ENCODE data around the gene CKS1B. TPM values are rescaled to one million over a fixed set of nuclear protein-coding genes. Genes with fewer than 3 reads are reported as not detected.

Gene CKS1B
- total and polyA plus RNA-seq, 4 donors: 32.4 to 57.9 (median 44.4) TPM

DNA sequence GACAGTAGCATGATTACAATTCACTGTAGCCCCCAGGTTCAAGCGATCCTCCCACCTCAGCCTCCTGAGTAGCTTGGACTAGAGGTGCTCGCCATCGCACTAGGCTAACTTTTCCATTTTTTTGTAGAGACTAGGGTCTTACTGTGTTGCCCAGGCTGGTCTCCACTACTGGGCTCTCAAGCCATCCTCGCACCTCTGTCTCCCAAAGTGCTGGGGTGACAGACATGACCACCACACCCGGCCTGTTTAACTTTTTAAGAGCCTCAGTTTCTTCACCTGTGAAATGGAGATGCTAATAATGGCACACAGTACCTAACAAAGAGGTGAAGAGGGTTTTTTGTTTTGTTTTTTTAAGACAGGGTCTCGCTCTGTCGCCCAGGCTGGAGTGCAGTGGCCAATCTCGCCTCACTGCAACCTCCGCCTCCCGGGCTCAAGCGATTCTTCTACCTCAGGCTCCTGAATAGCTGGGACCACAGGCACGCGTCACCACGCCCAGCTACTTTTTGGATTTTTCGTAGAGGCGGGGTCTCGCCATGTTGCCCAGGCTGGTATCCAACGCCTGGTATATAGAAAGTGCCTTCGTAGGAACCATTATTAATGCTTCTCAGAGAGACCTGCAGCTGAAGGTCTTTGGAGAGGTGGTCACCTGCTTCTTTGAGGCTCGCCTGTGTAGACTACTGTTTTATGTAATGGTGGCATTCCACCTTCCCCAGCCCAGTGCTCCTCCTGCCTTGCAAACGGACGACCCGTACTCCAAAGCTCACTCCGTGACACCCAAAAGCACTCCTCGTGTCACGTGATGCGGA lies 38.5 kb upstream of the CKS1B start:
- peaks cover 2 to 33% (median 28%) of the 10 kb centered on the region in 4 donors for H3K4me1 ChIP-seq (ENCODE audit: control insufficient read depth in 4 of 4, insufficient read depth in 4 of 4, low read length in 3 of 4)
- no peak for TF ChIP-seq HNF4G (IDR thresholded peaks at IDR 0.05)
- TF ChIP-seq JUND (IDR thresholded peaks at IDR 0.05): no peak
- peak; percentile 78 to 80 for TF ChIP-seq HNF4A (conservative IDR thresholded peaks at IDR 0.05)
- no peak for TF ChIP-seq FOXA1 (IDR thresholded peaks at IDR 0.05)
- no peak for TF ChIP-seq YY1 (IDR thresholded peaks at IDR 0.05)
- no peak for TF ChIP-seq RAD21 (IDR thresholded peaks at IDR 0.05)
- no peaks in the 10 kb centered on the region for H3K27me3 ChIP-seq (ENCODE audit: control insufficient read depth in 4 of 4, insufficient read depth in 4 of 4, low read length in 3 of 4)
- peak overlapping the region; percentile 49 to 64 (median 57) for H3K4me3 ChIP-seq (ENCODE audit: low read depth in 1 of 3, low read length in 3 of 3)
- no peaks in the 10 kb centered on the region for H3K36me3 ChIP-seq (ENCODE audit: control insufficient read depth in 4 of 4, insufficient read depth in 3 of 4, low read depth in 1 of 4, low read length in 3 of 4)
- 44% methylated on average over 27 of the region's 27 CpGs for WGBS
- peak overlapping the region; percentile 94 to 100 for H3K27ac ChIP-seq (ENCODE audit: low read depth in 1 of 2, low read length in 2 of 2)
- peak overlapping the region; percentile 71 to 98 for H3K9ac ChIP-seq (ENCODE audit: low read depth in 1 of 2, low read length in 2 of 2)
- H3K9me3 ChIP-seq (ENCODE audit: control insufficient read depth in 4 of 4, low read length in 3 of 4): no peaks in the 10 kb centered on the region
- no peak for DNase-seq (ENCODE audit: low spot score)

DNA sequence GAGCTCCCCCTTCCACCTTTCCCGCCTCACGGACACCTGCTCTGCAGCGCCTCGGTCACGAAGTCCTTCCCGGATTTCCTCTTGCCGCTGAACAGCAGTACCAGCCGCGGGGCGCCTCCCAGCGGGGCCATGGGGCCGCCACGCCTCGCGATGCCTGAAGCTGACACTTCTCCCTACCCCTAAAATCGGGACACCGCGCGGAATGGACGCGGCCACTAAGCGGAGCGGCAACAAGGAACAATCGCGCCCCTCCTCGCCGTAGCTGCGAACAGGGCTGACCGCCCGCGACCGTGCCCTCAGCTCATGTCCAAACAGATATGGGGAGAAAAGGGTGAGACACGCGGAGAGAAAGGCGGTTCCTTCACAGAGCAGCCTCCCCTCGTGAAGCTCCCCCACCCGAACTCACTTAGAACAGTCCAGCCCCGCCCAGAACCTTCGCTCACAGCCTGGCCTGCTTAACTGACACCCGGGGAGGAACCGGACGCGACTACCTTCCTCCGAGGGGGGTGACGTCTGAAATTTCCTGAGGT lies 37.9 kb upstream of the CKS1B start, which contains the start of gene PMVK:
PMVK (minus strand) TSS at position 165 of the 530 bp plus-strand sequence; CDS start at position 131, 34 bp downstream.
- under 1% methylated on average over 45 of the region's 45 CpGs for WGBS
- Histone ChIP-seq H3K9ac (ENCODE audit: low read depth in 1 of 2, low read length in 2 of 2) (peak within 1 kb of the TSS; percentile 98), H3K4me1 (ENCODE audit: control insufficient read depth in 4 of 4, insufficient read depth in 4 of 4, low read length in 3 of 4) (peaks cover 0 to 34% (median 26%) of the 10 kb centered on the region in 4 donors), H3K36me3 (ENCODE audit: control insufficient read depth in 4 of 4, insufficient read depth in 3 of 4, low read depth in 1 of 4, low read length in 3 of 4) (no peaks in the 10 kb centered on the region), H3K27me3 (ENCODE audit: control insufficient read depth in 4 of 4, insufficient read depth in 4 of 4, low read length in 3 of 4) (no peaks in the 10 kb centered on the region), H3K9me3 (ENCODE audit: control insufficient read depth in 4 of 4, low read length in 3 of 4) (no peaks in the 10 kb centered on the region), H3K27ac (ENCODE audit: low read depth in 1 of 2, low read length in 2 of 2) (peak within 1 kb of the TSS; percentile 94 to 100), H3K4me3 (ENCODE audit: low read depth in 1 of 3, low read length in 3 of 3) (peak within 1 kb of the TSS; percentile 49 to 77 (median 63))
- TF ChIP-seq, protein P1, sequence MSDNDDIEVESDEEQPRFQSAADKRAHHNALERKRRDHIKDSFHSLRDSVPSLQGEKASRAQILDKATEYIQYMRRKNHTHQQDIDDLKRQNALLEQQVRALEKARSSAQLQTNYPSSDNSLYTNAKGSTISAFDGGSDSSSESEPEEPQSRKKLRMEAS (IDR thresholded peaks at IDR 0.05): peak; percentile 99
- TF ChIP-seq JUND (IDR thresholded peaks at IDR 0.05) (no peak), GABPA (IDR thresholded peaks at IDR 0.05 in 1 of 2, conservative IDR thresholded peaks at IDR 0.05 in 1 of 2) (peak in 1 of 2 donors; percentile 78), RAD21 (IDR thresholded peaks at IDR 0.05) (peak; percentile 55 to 58), RXRA (IDR thresholded peaks at IDR 0.05) (peak in 1 of 2 donors; percentile 61), SP1 (IDR thresholded peaks at IDR 0.05) (peak; percentile 79), HNF4G (IDR thresholded peaks at IDR 0.05) (no peak), FOXA1 (IDR thresholded peaks at IDR 0.05) (no peak), TAF1 (conservative IDR thresholded peaks at IDR 0.05) (peak; percentile 62), YY1 (IDR thresholded peaks at IDR 0.05) (peak; percentile 95), NR2F2 (IDR thresholded peaks at IDR 0.05) (peak; percentile 36), FOXA2 (IDR thresholded peaks at IDR 0.05) (no peak), HNF4A (conservative IDR thresholded peaks at IDR 0.05) (peak; percentile 2 to 23), EGR1 (IDR thresholded peaks at IDR 0.05; ENCODE audit: low read depth in 2 of 2) (no peak)
- TF ChIP-seq, protein P2, sequence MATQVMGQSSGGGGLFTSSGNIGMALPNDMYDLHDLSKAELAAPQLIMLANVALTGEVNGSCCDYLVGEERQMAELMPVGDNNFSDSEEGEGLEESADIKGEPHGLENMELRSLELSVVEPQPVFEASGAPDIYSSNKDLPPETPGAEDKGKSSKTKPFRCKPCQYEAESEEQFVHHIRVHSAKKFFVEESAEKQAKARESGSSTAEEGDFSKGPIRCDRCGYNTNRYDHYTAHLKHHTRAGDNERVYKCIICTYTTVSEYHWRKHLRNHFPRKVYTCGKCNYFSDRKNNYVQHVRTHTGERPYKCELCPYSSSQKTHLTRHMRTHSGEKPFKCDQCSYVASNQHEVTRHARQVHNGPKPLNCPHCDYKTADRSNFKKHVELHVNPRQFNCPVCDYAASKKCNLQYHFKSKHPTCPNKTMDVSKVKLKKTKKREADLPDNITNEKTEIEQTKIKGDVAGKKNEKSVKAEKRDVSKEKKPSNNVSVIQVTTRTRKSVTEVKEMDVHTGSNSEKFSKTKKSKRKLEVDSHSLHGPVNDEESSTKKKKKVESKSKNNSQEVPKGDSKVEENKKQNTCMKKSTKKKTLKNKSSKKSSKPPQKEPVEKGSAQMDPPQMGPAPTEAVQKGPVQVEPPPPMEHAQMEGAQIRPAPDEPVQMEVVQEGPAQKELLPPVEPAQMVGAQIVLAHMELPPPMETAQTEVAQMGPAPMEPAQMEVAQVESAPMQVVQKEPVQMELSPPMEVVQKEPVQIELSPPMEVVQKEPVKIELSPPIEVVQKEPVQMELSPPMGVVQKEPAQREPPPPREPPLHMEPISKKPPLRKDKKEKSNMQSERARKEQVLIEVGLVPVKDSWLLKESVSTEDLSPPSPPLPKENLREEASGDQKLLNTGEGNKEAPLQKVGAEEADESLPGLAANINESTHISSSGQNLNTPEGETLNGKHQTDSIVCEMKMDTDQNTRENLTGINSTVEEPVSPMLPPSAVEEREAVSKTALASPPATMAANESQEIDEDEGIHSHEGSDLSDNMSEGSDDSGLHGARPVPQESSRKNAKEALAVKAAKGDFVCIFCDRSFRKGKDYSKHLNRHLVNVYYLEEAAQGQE (IDR thresholded peaks at IDR 0.05): peak; percentile 89
- TF ChIP-seq, protein P3, sequence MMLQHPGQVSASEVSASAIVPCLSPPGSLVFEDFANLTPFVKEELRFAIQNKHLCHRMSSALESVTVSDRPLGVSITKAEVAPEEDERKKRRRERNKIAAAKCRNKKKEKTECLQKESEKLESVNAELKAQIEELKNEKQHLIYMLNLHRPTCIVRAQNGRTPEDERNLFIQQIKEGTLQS (IDR thresholded peaks at IDR 0.05): no peak
- TF ChIP-seq, protein P4, sequence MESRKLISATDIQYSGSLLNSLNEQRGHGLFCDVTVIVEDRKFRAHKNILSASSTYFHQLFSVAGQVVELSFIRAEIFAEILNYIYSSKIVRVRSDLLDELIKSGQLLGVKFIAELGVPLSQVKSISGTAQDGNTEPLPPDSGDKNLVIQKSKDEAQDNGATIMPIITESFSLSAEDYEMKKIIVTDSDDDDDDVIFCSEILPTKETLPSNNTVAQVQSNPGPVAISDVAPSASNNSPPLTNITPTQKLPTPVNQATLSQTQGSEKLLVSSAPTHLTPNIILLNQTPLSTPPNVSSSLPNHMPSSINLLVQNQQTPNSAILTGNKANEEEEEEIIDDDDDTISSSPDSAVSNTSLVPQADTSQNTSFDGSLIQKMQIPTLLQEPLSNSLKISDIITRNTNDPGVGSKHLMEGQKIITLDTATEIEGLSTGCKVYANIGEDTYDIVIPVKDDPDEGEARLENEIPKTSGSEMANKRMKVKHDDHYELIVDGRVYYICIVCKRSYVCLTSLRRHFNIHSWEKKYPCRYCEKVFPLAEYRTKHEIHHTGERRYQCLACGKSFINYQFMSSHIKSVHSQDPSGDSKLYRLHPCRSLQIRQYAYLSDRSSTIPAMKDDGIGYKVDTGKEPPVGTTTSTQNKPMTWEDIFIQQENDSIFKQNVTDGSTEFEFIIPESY (IDR thresholded peaks at IDR 0.05): peak; percentile 96
- TF ChIP-seq, protein P5, sequence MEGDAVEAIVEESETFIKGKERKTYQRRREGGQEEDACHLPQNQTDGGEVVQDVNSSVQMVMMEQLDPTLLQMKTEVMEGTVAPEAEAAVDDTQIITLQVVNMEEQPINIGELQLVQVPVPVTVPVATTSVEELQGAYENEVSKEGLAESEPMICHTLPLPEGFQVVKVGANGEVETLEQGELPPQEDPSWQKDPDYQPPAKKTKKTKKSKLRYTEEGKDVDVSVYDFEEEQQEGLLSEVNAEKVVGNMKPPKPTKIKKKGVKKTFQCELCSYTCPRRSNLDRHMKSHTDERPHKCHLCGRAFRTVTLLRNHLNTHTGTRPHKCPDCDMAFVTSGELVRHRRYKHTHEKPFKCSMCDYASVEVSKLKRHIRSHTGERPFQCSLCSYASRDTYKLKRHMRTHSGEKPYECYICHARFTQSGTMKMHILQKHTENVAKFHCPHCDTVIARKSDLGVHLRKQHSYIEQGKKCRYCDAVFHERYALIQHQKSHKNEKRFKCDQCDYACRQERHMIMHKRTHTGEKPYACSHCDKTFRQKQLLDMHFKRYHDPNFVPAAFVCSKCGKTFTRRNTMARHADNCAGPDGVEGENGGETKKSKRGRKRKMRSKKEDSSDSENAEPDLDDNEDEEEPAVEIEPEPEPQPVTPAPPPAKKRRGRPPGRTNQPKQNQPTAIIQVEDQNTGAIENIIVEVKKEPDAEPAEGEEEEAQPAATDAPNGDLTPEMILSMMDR (IDR thresholded peaks at IDR 0.05; ENCODE audit: low read depth, low read length, missing input control): no peak
- DNase-seq (ENCODE audit: low spot score): peak; percentile 93
